Chondrocyte (in vitro differentiated cells): ENCODE measurements around the gene PHYKPL. TPM values are rescaled to one million over a fixed set of nuclear protein-coding genes. Genes with fewer than 3 reads are reported as not detected.

Source experiments
- DNase-seq: peaks from one replicate; pipeline ENCODE4 v3.0.0; 2021; ENCODE audit warnings: mixed read lengths, low spot score
- H3K27ac Mint-ChIP-seq: one replicate; pipeline ENCODE4 v1.8.0; 2021; ENCODE audit warnings: mild to moderate bottlenecking, moderate library complexity, mixed read lengths; ENCODE audit not compliant: unreplicated experiment
- H3K27me3 Mint-ChIP-seq: 2 replicates; pipeline ENCODE4 v1.8.0; 2021; ENCODE audit warnings: low read depth, mixed read lengths
- H3K36me3 Mint-ChIP-seq: 2 replicates; pipeline ENCODE4 v1.8.0; 2021; ENCODE audit warnings: low read depth, mixed read lengths
- H3K4me1 Mint-ChIP-seq: 2 replicates; pipeline ENCODE4 v1.8.0; 2021; ENCODE audit warnings: low read depth, mild to moderate bottlenecking, mixed read lengths
- H3K4me3 Mint-ChIP-seq: one replicate; pipeline ENCODE4 v1.8.0; 2021; ENCODE audit warnings: mild to moderate bottlenecking, moderate library complexity, mixed read lengths; ENCODE audit not compliant: unreplicated experiment
- H3K9me3 Mint-ChIP-seq: 2 replicates; pipeline ENCODE4 v1.8.0; 2021; ENCODE audit warnings: low read depth, mixed read lengths
- CTCF ChIP-seq: fragments of 200-600 bp; sonication (generic); IDR thresholded peaks from 2 replicates; pipeline ENCODE4 v1.5.0; 2021; ENCODE audit warnings: antibody characterized with exemption, mild to moderate bottlenecking, moderate library complexity
- total RNA-seq: library from RNA; stranded (reverse); gene quantifications from 3 replicates; pipeline ENCODE4 v1.2.1, GENCODE V29; 2021

The PHYKPL gene
- total RNA-seq, 1 donor from 2014 or later, result 43.8 TPM

- Mint-ChIP-seq H3K4me1 (no peaks in the 10 kb centered on the region), H3K27ac (no peak overlapping the region), H3K4me3 (no peak overlapping the region), H3K9me3 (no peaks in the 10 kb centered on the region), H3K36me3 (no peaks in the 10 kb centered on the region), H3K27me3 (peaks cover 5% of the 10 kb centered on the region)
- no peak for DNase-seq
- TF ChIP-seq CTCF, result no peak
These were observed 33.1 kb upstream of the PHYKPL start for GRCh38 chr5:178265746-178266145.

GRCh38 chr5:178264044-178264443, 31.4 kb upstream of the PHYKPL start:
- H3K9me3 Mint-ChIP-seq, result no peaks in the 10 kb centered on the region
- H3K27me3 Mint-ChIP-seq, result peaks cover 5% of the 10 kb centered on the region

GRCh38 chr5:178261666-178262600, 29.3 kb upstream of the PHYKPL start:
- Mint-ChIP-seq H3K36me3 (no peaks in the 10 kb centered on the region), H3K4me1 (no peaks in the 10 kb centered on the region), H3K4me3 (no peak overlapping the region), H3K27me3 (peaks cover 5% of the 10 kb centered on the region), H3K27ac (no peak overlapping the region), H3K9me3 (no peaks in the 10 kb centered on the region)
- no peak for DNase-seq
- no peak for TF ChIP-seq CTCF

More at GRCh38 chr5:178264044-178264443, 31.4 kb upstream of the PHYKPL start:
- Mint-ChIP-seq H3K36me3 (no peaks in the 10 kb centered on the region), H3K27ac (no peak overlapping the region), H3K4me1 (no peaks in the 10 kb centered on the region), H3K4me3 (no peak overlapping the region)
- DNase-seq, result no peak
- TF ChIP-seq CTCF, result no peak

GRCh38 chr5:178259623-178260536, 27.3 kb upstream of the PHYKPL start:
- H3K4me1 Mint-ChIP-seq, result no peaks in the 10 kb centered on the region
- H3K27ac Mint-ChIP-seq, result no peak overlapping the region
- no peak for TF ChIP-seq CTCF
- peaks cover 5% of the 10 kb centered on the region for H3K27me3 Mint-ChIP-seq
- H3K9me3 Mint-ChIP-seq, result no peaks in the 10 kb centered on the region
- H3K36me3 Mint-ChIP-seq, result no peaks in the 10 kb centered on the region
- no peak overlapping the region for H3K4me3 Mint-ChIP-seq
- no peak for DNase-seq

- H3K4me3 Mint-ChIP-seq, result no peak overlapping the region
- no peak for DNase-seq
These were observed 25.0 kb upstream of the PHYKPL start for GRCh38 chr5:178257650-178258049.

More at GRCh38 chr5:178257650-178258049, 25.0 kb upstream of the PHYKPL start:
- no peaks in the 10 kb centered on the region for H3K4me1 Mint-ChIP-seq
- no peaks in the 10 kb centered on the region for H3K36me3 Mint-ChIP-seq
- H3K27me3 Mint-ChIP-seq, result peaks cover 4% of the 10 kb centered on the region
- no peak overlapping the region for H3K27ac Mint-ChIP-seq
- H3K9me3 Mint-ChIP-seq, result no peaks in the 10 kb centered on the region
- no peak for TF ChIP-seq CTCF
